Glutamatergic neuron (in vitro differentiated cells): ENCODE data around the gene GGNBP2. TPM values are rescaled to one million over a fixed set of nuclear protein-coding genes. Genes with fewer than 3 reads are reported as not detected.
"Not testable (repeated sequence)": the region's sequence is repeated elsewhere in the genome, so short reads cannot be mapped to it uniquely, and the experiment has no call there.

ENCODE experiments used
- DNase-seq: peaks from one replicate; pipeline ENCODE4 v3.0.0; 2022
- H3K27ac Mint-ChIP-seq: one replicate; pipeline ENCODE4 v1.8.0; 2020; ENCODE audit warnings: mild to moderate bottlenecking, mixed read lengths, inconsistent platforms; ENCODE audit not compliant: unreplicated experiment
- H3K27me3 Mint-ChIP-seq: one replicate; pipeline ENCODE4 v1.8.0; 2020; ENCODE audit warnings: mild to moderate bottlenecking, moderate library complexity, mixed read lengths, inconsistent platforms; ENCODE audit not compliant: unreplicated experiment
- H3K36me3 Mint-ChIP-seq: one replicate; pipeline ENCODE4 v1.8.0; 2020; ENCODE audit warnings: mild to moderate bottlenecking, mixed read lengths, inconsistent platforms; ENCODE audit not compliant: unreplicated experiment
- H3K4me1 Mint-ChIP-seq: one replicate; pipeline ENCODE4 v1.8.0; 2020; ENCODE audit warnings: mild to moderate bottlenecking, low read depth, mixed read lengths, inconsistent platforms; ENCODE audit not compliant: unreplicated experiment
- H3K4me3 Mint-ChIP-seq: one replicate; pipeline ENCODE4 v1.8.0; 2020; ENCODE audit warnings: mild to moderate bottlenecking, mixed read lengths, inconsistent platforms; ENCODE audit not compliant: unreplicated experiment
- H3K9me3 Mint-ChIP-seq: one replicate; pipeline ENCODE4 v1.8.0; 2020; ENCODE audit warnings: mild to moderate bottlenecking, moderate library complexity, mixed read lengths, inconsistent platforms; ENCODE audit not compliant: unreplicated experiment
- CTCF ChIP-seq: fragments of 200-600 bp; sonication (generic); IDR thresholded peaks from one replicate; pipeline ENCODE4 v1.5.0; 2021; ENCODE audit not compliant: partially characterized antibody, unreplicated experiment
- total RNA-seq: library from RNA; stranded (reverse); fragmentation: NEBNext Ultra II Directional; extraction: Animal tissue kit (Norgen Biotek cat#: 25700); gene quantifications from one replicate; pipeline ENCODE4 v1.2.1, GENCODE V29; 2021; ENCODE audit not compliant: unreplicated experiment

Gene GGNBP2
- total RNA-seq, 1 donor from 2014 or later: 105 TPM

GRCh38 chr17:36600465-36600864 is 55.7 kb downstream of the GGNBP2 start:
- peak overlapping the region; percentile 85 for H3K27ac Mint-ChIP-seq
- no peak for TF ChIP-seq CTCF
- no peaks in the 10 kb centered on the region for H3K9me3 Mint-ChIP-seq
- peaks cover 10% of the 10 kb centered on the region for H3K27me3 Mint-ChIP-seq
- peak overlapping the region; percentile 91 for H3K4me3 Mint-ChIP-seq
- H3K36me3 Mint-ChIP-seq: peaks cover 4% of the 10 kb centered on the region
- peaks cover 15% of the 10 kb centered on the region for H3K4me1 Mint-ChIP-seq
- DNase-seq: no peak

GRCh38 chr17:36600936-36601302 is 56.2 kb downstream of the GGNBP2 start:
- Mint-ChIP-seq H3K9me3 (no peaks in the 10 kb centered on the region), H3K4me3 (peak overlapping the region; percentile 91), H3K27ac (peak overlapping the region; percentile 85), H3K36me3 (no peaks in the 10 kb centered on the region), H3K4me1 (peaks cover 15% of the 10 kb centered on the region), H3K27me3 (peaks cover 8% of the 10 kb centered on the region)
- TF ChIP-seq CTCF: no peak
- DNase-seq: no peak

GRCh38 chr17:36601303-36602029 is 56.7 kb downstream of the GGNBP2 start, which contains the start of gene MRM1:
MRM1 (plus strand) TSS chr17:36601583; CDS start chr17:36601811, 228 bp downstream.
- TF ChIP-seq CTCF: peak; percentile 13
- H3K4me3 Mint-ChIP-seq: peak within 1 kb of the TSS; percentile 91
- DNase-seq: peak; percentile 97
- peaks cover 8% of the 10 kb centered on the region for H3K27me3 Mint-ChIP-seq
- H3K4me1 Mint-ChIP-seq: peaks cover 15% of the 10 kb centered on the region
- H3K27ac Mint-ChIP-seq: peak within 1 kb of the TSS; percentile 85
- no peaks in the 10 kb centered on the region for H3K36me3 Mint-ChIP-seq
- no peaks in the 10 kb centered on the region for H3K9me3 Mint-ChIP-seq

- peaks cover 8% of the 10 kb centered on the region for H3K27me3 Mint-ChIP-seq
- H3K9me3 Mint-ChIP-seq: no peaks in the 10 kb centered on the region
- H3K36me3 Mint-ChIP-seq: no peaks in the 10 kb centered on the region
- peak overlapping the region; percentile 91 for H3K4me3 Mint-ChIP-seq
- TF ChIP-seq CTCF: no peak
- DNase-seq: no peak
- H3K4me1 Mint-ChIP-seq: peaks cover 15% of the 10 kb centered on the region
- H3K27ac Mint-ChIP-seq: no peak overlapping the region
Observed at GRCh38 chr17:36602030-36602748, 57.5 kb downstream of the GGNBP2 start.

- Mint-ChIP-seq H3K4me3 (peak overlapping the region; percentile 84), H3K27me3 (peaks cover 8% of the 10 kb centered on the region), H3K27ac (no peak overlapping the region), H3K36me3 (no peaks in the 10 kb centered on the region), H3K9me3 (no peaks in the 10 kb centered on the region), H3K4me1 (peaks cover 16% of the 10 kb centered on the region)
- TF ChIP-seq CTCF: peak; percentile 93
- peak; percentile 74 for DNase-seq
Observed at GRCh38 chr17:36602924-36603384, 58.2 kb downstream of the GGNBP2 start.

GRCh38 chr17:36605028-36605427 is 60.3 kb downstream of the GGNBP2 start:
- H3K27me3 Mint-ChIP-seq, H3K9me3 Mint-ChIP-seq, H3K36me3 Mint-ChIP-seq, DNase-seq, H3K4me3 Mint-ChIP-seq, H3K27ac Mint-ChIP-seq: not testable (repeated sequence)
- H3K4me1 Mint-ChIP-seq: peaks cover 18% of the 10 kb centered on the region
